ENCODE measurements around the gene MTHFD1L. TPM values are rescaled to one million over a fixed set of nuclear protein-coding genes. Genes with fewer than 3 reads are reported as not detected.
"Not testable (repeated sequence)": the region's sequence is repeated elsewhere in the genome, so short reads cannot be mapped to it uniquely, and the experiment has no call there.

The MTHFD1L gene
- 17.3 TPM for total RNA-seq
- polyA plus RNA-seq (ENCODE audit: insufficient read depth in 1 of 8, insufficient read length in 8 of 8, low replicate concordance in 1 of 8): 10 to 100 TPM; 21.2 to 26.9 (median 25.0) TPM
- long read RNA-seq, donor 1, partial matches to known transcripts: 0 of 1 reads
- long read RNA-seq, donor 1, other reads (novel, unspliced or antisense): 0 of 1 reads
- long read RNA-seq, donor 2: 0 reads
- long read RNA-seq, donor 3, transcript MTHFD1L-211 (28 exons, 3,475 nt): major isoform, 5 of 7 reads
- long read RNA-seq, donor 3, partial matches to known transcripts: 0 of 7 reads
- long read RNA-seq, donor 3, other reads (novel, unspliced or antisense): 0 of 7 reads
- long read RNA-seq, donor 4, partial matches to known transcripts: 12 of 12 reads
- long read RNA-seq, donor 4, other reads (novel, unspliced or antisense): 0 of 12 reads
- long read RNA-seq, donor 5, partial matches to known transcripts: 0 of 7 reads
- long read RNA-seq, donor 5, other reads (novel, unspliced or antisense): 0 of 7 reads
- long read RNA-seq, donor 6, partial matches to known transcripts: 0 of 1 reads
- long read RNA-seq, donor 6, other reads (novel, unspliced or antisense): 0 of 1 reads
- long read RNA-seq, donor 7: 0 reads
- long read RNA-seq, donor 8, partial matches to known transcripts: 12 of 12 reads
- long read RNA-seq, donor 8, other reads (novel, unspliced or antisense): 0 of 12 reads
- long read RNA-seq, donor 9, partial matches to known transcripts: 16 of 21 reads
- long read RNA-seq, donor 9, other reads (novel, unspliced or antisense): 0 of 21 reads
- long read RNA-seq, donor 10, partial matches to known transcripts: 5 of 7 reads
- long read RNA-seq, donor 10, other reads (novel, unspliced or antisense): 0 of 7 reads
- long read RNA-seq, donor 11, partial matches to known transcripts: 12 of 13 reads
- long read RNA-seq, donor 11, other reads (novel, unspliced or antisense): 0 of 13 reads

DNA sequence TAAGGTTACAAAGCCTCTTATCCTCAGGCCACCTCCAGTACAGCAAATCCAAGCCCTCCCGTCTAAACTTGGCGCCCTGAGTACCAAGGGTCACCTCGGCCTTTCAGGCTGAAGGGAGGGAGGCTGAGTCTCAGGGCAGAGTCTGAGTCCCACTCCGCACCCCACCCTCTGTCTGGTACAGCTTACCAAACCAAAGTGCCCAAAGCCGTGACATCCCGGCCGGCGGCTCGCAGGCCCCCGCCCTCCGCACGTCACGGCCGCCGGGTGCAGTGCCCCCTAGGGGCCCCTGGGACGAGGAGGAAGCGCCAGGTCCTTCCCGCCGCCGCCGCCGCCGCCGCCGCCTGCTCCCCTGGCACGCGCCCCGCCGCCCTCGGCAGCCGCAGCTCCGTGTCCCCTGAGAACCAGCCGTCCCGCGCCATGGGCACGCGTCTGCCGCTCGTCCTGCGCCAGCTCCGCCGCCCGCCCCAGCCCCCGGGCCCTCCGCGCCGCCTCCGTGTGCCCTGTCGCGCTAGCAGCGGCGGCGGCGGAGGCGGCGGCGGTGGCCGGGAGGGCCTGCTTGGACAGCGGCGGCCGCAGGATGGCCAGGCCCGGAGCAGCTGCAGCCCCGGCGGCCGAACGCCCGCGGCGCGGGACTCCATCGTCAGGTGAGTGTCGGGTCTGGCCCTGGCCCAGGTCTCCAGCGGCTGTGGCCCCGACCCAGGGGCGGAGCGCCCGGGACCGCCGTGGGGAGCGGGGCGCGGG lies at the start of gene MTHFD1L:
Gene MTHFD1L, plus strand, starts transcription at position 297 of the 741 bp plus-strand sequence. Its CDS starts 121 bp downstream, at position 418.
- Histone ChIP-seq H3K36me3 (ENCODE audit: control insufficient read depth, insufficient read depth, low read length) (no peaks in the 10 kb centered on the region), H3K4me1 (ENCODE audit: control insufficient read depth, insufficient read depth, low read length) (peaks cover 12% of the 10 kb centered on the region), H3K9me3 (replicated peaks; ENCODE audit: control insufficient read depth, low read depth, low read length) (no peaks in the 10 kb centered on the region), H3K27ac (ENCODE audit: low read length) (peak within 1 kb of the TSS; percentile 98), H3K27me3 (ENCODE audit: control insufficient read depth, insufficient read depth, low read length) (no peaks in the 10 kb centered on the region), H3K4me3 (ENCODE audit: low read length) (peak within 1 kb of the TSS; percentile 87)
- peak; percentile 82 for DNase-seq
- WGBS (ENCODE audit: insufficient coverage): under 1% methylated on average over 78 of the region's 82 CpGs

DNA sequence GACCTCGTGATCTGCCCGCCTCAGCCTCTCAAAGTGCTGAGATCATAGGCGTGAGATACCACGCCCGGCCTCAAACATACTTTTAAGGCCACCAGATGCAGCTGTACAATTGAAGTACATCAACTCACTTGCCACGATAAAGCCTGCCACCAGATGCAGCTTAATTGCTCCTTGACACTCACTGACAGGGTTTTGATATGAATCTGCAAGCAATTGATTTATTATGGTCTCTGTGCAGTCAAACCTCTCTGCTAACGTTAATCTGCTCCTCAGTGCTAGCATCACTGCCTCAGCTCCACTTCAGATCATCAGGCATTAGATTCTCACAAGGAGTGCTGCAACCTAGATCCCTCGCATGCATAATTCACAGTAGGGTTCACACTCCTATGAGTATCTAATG lies 48.9 kb upstream of the MTHFD1L start:
- H3K27me3 ChIP-seq (ENCODE audit: control insufficient read depth, insufficient read depth, low read length); H3K36me3 ChIP-seq (ENCODE audit: control insufficient read depth, insufficient read depth, low read length); H3K27ac ChIP-seq (ENCODE audit: low read length); H3K4me3 ChIP-seq (ENCODE audit: low read length); H3K9me3 ChIP-seq (replicated peaks; ENCODE audit: control insufficient read depth, low read depth, low read length); DNase-seq: not testable (repeated sequence)
- WGBS (ENCODE audit: insufficient coverage): 86% methylated on average over 8 of the region's 8 CpGs
- peaks cover 20% of the 10 kb centered on the region for H3K4me1 ChIP-seq (ENCODE audit: control insufficient read depth, insufficient read depth, low read length)

GRCh38 chr6:150822932-150823331 lies 42.6 kb upstream of the MTHFD1L start:
- no peaks in the 10 kb centered on the region for H3K4me1 ChIP-seq (ENCODE audit: control insufficient read depth, insufficient read depth, low read length)
- no CpG with 5 or more reads among the region's 5 CpGs for WGBS (ENCODE audit: insufficient coverage)
- H3K27me3 ChIP-seq (ENCODE audit: control insufficient read depth, insufficient read depth, low read length): no peaks in the 10 kb centered on the region
- H3K9me3 ChIP-seq (replicated peaks; ENCODE audit: control insufficient read depth, low read depth, low read length): no peaks in the 10 kb centered on the region
- H3K27ac ChIP-seq (ENCODE audit: low read length): no peak overlapping the region
- DNase-seq: no peak
- peaks cover 8% of the 10 kb centered on the region for H3K36me3 ChIP-seq (ENCODE audit: control insufficient read depth, insufficient read depth, low read length)
- no peak overlapping the region for H3K4me3 ChIP-seq (ENCODE audit: low read length)

GRCh38 chr6:150826788-150827187 lies 38.7 kb upstream of the MTHFD1L start:
- 100% methylated on average over 4 of the region's 5 CpGs for WGBS (ENCODE audit: insufficient coverage)

DNA sequence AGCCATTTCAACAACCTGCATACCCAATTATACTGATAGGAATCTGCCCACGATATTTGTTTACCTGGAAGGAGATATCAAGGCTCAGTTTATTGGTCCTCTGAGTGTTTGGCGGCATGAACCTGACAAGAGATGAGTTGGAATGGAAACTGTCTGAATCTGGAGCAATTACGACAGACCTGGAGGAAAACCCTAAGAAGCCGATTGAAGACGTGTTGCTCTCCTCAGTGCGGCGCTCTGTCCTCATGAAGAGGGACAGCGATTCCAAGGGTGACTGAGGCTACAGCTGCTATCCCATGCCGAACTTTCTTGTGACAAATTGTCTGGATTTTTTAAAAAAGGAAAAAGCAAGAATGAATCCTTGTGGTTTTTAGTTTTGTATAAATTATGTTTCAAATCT lies 37.4 kb upstream of the MTHFD1L start:
- H3K4me3 ChIP-seq (ENCODE audit: low read length); H3K27ac ChIP-seq (ENCODE audit: low read length); H3K27me3 ChIP-seq (ENCODE audit: control insufficient read depth, insufficient read depth, low read length); DNase-seq; H3K4me1 ChIP-seq (ENCODE audit: control insufficient read depth, insufficient read depth, low read length); H3K9me3 ChIP-seq (replicated peaks; ENCODE audit: control insufficient read depth, low read depth, low read length): not testable (repeated sequence)
- peaks cover 14% of the 10 kb centered on the region for H3K36me3 ChIP-seq (ENCODE audit: control insufficient read depth, insufficient read depth, low read length)
- 82% methylated on average over 7 of the region's 9 CpGs for WGBS (ENCODE audit: insufficient coverage)

More at GRCh38 chr6:150826788-150827187, 38.7 kb upstream of the MTHFD1L start:
- Histone ChIP-seq H3K27me3 (ENCODE audit: control insufficient read depth, insufficient read depth, low read length) (no peaks in the 10 kb centered on the region), H3K4me3 (ENCODE audit: low read length) (no peak overlapping the region), H3K9me3 (replicated peaks; ENCODE audit: control insufficient read depth, low read depth, low read length) (no peaks in the 10 kb centered on the region), H3K27ac (ENCODE audit: low read length) (no peak overlapping the region), H3K36me3 (ENCODE audit: control insufficient read depth, insufficient read depth, low read length) (peaks cover 10% of the 10 kb centered on the region), H3K4me1 (ENCODE audit: control insufficient read depth, insufficient read depth, low read length) (no peaks in the 10 kb centered on the region)
- DNase-seq: no peak

GRCh38 chr6:150830439-150831165 lies 34.9 kb upstream of the MTHFD1L start:
- Histone ChIP-seq H3K36me3 (ENCODE audit: control insufficient read depth, insufficient read depth, low read length) (peaks cover 16% of the 10 kb centered on the region), H3K4me1 (ENCODE audit: control insufficient read depth, insufficient read depth, low read length) (no peaks in the 10 kb centered on the region)

DNA sequence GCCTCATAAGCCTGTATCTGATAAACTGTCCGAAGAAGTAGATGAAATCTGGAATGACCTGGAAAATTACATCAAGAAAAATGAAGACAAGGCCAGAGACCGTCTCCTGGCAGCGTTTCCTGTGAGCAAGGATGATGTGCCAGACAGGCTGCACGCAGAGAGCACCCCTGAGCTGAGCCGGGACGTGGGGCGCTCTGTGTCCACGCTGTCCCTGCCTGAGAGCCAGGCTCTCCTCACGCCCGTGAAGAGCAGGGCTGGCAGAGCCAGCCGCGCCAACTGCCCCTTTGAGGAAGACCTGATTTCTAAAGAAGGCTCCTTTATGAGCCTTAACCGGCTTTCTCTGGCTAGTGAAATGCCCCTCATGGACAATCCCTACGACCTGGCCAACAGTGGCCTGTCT lies 33.9 kb upstream of the MTHFD1L start:
- no peak overlapping the region for H3K4me3 ChIP-seq (ENCODE audit: low read length)
- no peaks in the 10 kb centered on the region for H3K9me3 ChIP-seq (replicated peaks; ENCODE audit: control insufficient read depth, low read depth, low read length)
- WGBS (ENCODE audit: insufficient coverage): 90% methylated on average over 14 of the region's 14 CpGs
- H3K27me3 ChIP-seq (ENCODE audit: control insufficient read depth, insufficient read depth, low read length): no peaks in the 10 kb centered on the region
- DNase-seq: no peak
- H3K36me3 ChIP-seq (ENCODE audit: control insufficient read depth, insufficient read depth, low read length): peaks cover 17% of the 10 kb centered on the region
- H3K4me1 ChIP-seq (ENCODE audit: control insufficient read depth, insufficient read depth, low read length): no peaks in the 10 kb centered on the region
- H3K27ac ChIP-seq (ENCODE audit: low read length): no peak overlapping the region

More at GRCh38 chr6:150830439-150831165, 34.9 kb upstream of the MTHFD1L start:
- peak; percentile 68 for DNase-seq
- 76% methylated on average over 2 of the region's 13 CpGs for WGBS (ENCODE audit: insufficient coverage)
- Histone ChIP-seq H3K27ac (ENCODE audit: low read length) (no peak overlapping the region), H3K9me3 (replicated peaks; ENCODE audit: control insufficient read depth, low read depth, low read length) (no peaks in the 10 kb centered on the region), H3K4me3 (ENCODE audit: low read length) (no peak overlapping the region), H3K27me3 (ENCODE audit: control insufficient read depth, insufficient read depth, low read length) (no peaks in the 10 kb centered on the region)

DNA sequence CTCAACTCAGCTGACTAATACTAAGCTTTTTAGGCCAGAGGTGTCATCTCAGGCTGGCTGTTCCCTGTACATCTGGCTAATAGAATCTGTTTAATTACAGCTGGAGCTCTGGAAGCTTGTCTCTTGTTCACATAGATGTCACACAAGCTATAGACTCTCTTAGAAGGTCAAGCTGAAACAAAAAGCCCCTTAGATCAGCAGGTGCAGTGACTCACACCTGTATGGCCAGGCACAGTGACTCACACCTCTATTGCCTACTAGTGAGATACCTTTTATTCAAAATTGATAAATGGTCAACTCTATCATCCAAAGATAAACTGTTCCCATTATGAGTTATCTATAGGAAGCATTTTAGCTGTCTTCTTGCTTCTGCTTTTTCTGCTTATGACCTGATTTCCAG lies 29.9 kb upstream of the MTHFD1L start:
- no peaks in the 10 kb centered on the region for H3K9me3 ChIP-seq (replicated peaks; ENCODE audit: control insufficient read depth, low read depth, low read length)
- no peak overlapping the region for H3K27ac ChIP-seq (ENCODE audit: low read length)
- H3K36me3 ChIP-seq (ENCODE audit: control insufficient read depth, insufficient read depth, low read length): peaks cover 25% of the 10 kb centered on the region
- no peak overlapping the region for H3K4me3 ChIP-seq (ENCODE audit: low read length)
- no peaks in the 10 kb centered on the region for H3K4me1 ChIP-seq (ENCODE audit: control insufficient read depth, insufficient read depth, low read length)
- no peak for DNase-seq
- no peaks in the 10 kb centered on the region for H3K27me3 ChIP-seq (ENCODE audit: control insufficient read depth, insufficient read depth, low read length)

DNA sequence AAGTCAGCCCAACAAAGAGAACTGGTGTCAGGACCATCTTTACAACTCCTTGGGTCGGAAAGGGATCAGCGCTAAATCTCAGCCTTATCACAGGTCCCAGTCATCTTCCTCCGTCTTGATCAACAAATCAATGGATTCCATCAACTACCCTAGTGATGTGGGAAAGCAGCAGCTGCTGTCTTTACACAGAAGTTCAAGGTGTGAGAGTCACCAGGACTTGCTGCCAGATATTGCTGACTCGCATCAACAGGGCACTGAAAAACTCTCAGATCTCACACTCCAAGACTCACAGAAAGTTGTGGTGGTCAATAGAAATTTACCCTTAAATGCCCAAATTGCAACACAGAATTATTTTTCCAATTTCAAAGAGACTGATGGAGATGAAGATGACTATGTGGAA lies 25.3 kb upstream of the MTHFD1L start:
- WGBS (ENCODE audit: insufficient coverage): no CpG with 5 or more reads among the region's 4 CpGs
- no peaks in the 10 kb centered on the region for H3K4me1 ChIP-seq (ENCODE audit: control insufficient read depth, insufficient read depth, low read length)
- no peak overlapping the region for H3K27ac ChIP-seq (ENCODE audit: low read length)
- H3K4me3 ChIP-seq (ENCODE audit: low read length): no peak overlapping the region
- no peak for DNase-seq
- H3K27me3 ChIP-seq (ENCODE audit: control insufficient read depth, insufficient read depth, low read length): no peaks in the 10 kb centered on the region
- H3K36me3 ChIP-seq (ENCODE audit: control insufficient read depth, insufficient read depth, low read length): peaks cover 10% of the 10 kb centered on the region
- no peaks in the 10 kb centered on the region for H3K9me3 ChIP-seq (replicated peaks; ENCODE audit: control insufficient read depth, low read depth, low read length)
